ENCODE results near the gene BMPR1B.

BMPR1B gene

DNA sequence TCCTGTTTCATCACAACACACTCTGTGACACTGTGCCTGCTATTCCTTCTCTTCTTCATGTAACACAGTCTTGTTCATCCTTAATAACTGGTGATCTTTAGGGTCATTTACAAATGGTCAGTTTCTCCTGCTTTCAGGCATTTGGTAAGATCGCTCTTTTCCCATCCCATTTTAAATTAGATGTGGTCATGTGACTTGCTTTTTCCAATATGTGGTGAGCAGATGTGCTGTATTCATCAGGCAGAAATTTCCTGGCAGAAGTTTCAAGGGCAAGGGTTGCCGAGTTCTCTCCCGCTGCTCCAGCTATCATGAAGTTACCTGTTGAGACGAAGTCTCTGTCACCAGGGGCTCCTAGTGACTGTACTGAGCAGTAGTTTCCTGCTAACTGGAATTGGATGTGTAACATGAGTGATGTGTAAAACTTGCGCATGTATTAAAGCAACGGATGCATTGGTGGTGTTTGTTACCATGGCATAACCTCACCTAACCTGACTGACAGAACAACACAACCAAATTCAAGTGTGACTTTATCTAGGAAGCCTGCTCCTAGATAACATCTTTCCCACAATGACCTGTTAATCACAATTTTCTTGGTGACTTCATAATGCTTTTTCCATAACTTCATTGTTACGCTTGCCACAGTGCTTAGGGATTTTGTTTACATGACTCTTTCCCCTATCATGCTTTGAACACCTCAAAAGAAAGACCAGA is 29.5 kb upstream of the BMPR1B start:
- FAIRE-seq (no peak), DNase-seq (ENCODE audit: insufficient read length, low spot score) (no peak)
- TF ChIP-seq PAX5 (IDR thresholded peaks at IDR 0.05; ENCODE audit: insufficient read depth, low read length, severe bottlenecking) (no peak), POLR2A (IDR thresholded peaks at IDR 0.05; ENCODE audit: low read depth, low read length) (no peak), TAF1 (IDR thresholded peaks at IDR 0.05; ENCODE audit: low read depth, low read length) (no peak), POLR2AphosphoS5 (IDR thresholded peaks at IDR 0.05; ENCODE audit: low read depth, low read length) (no peak), POU2F2 (IDR thresholded peaks at IDR 0.05; ENCODE audit: low read depth, low read length) (no peak), SPI1 (IDR thresholded peaks at IDR 0.05; ENCODE audit: low read depth, low read length) (no peak)

DNA sequence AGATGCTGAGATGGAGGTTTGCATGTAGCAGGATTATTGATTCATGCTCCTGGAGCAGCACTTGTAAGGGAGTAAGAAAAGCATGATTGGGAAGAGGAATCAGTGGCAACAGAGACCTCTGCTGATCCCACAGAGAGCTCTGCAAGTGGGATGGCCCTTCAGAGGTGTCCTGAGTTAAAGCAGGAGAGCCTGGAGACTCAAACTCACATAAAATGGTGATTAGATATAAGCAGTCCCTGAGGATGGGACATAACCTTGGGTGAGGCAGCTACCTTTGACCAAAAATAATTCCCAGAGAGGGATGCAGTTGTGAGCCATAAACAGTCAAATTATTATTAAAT is 25.4 kb upstream of the BMPR1B start:
- FAIRE-seq = no peak
- TF ChIP-seq POLR2A (IDR thresholded peaks at IDR 0.05; ENCODE audit: low read depth, low read length) (no peak), TAF1 (IDR thresholded peaks at IDR 0.05; ENCODE audit: low read depth, low read length) (no peak), POLR2AphosphoS5 (IDR thresholded peaks at IDR 0.05; ENCODE audit: low read depth, low read length) (no peak), POU2F2 (IDR thresholded peaks at IDR 0.05; ENCODE audit: low read depth, low read length) (no peak), SPI1 (IDR thresholded peaks at IDR 0.05; ENCODE audit: low read depth, low read length) (no peak), PAX5 (IDR thresholded peaks at IDR 0.05; ENCODE audit: insufficient read depth, low read length, severe bottlenecking) (no peak)

DNA sequence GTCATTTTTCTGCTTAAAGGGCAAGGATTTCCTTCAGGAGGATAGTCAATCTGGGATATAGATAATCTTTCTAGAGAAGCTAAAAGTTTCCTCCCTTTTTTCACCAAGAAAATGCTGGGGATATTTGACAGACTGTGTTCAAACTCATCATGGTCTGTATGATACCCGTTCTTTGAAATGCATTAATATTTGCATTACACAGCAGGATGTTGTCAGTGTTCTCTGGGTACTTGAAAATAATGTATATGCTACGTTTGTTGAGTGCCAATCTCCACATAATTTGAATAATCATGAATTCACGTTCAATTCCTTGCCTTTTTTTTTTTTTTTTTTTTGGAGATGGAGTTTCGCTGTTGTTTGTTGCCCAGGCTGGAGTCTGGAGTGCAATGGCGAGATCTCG is 18.0 kb upstream of the BMPR1B start:
- no peak for FAIRE-seq
- DNase-seq (ENCODE audit: insufficient read length, low spot score) = no peak
- TF ChIP-seq POLR2AphosphoS5 (IDR thresholded peaks at IDR 0.05; ENCODE audit: low read depth, low read length) = no peak
- TF ChIP-seq PAX5 (IDR thresholded peaks at IDR 0.05; ENCODE audit: insufficient read depth, low read length, severe bottlenecking) = no peak
- TF ChIP-seq POU2F2 (IDR thresholded peaks at IDR 0.05; ENCODE audit: low read depth, low read length) = no peak
- no peak for TF ChIP-seq SPI1 (IDR thresholded peaks at IDR 0.05; ENCODE audit: low read depth, low read length)
- no peak for TF ChIP-seq TAF1 (IDR thresholded peaks at IDR 0.05; ENCODE audit: low read depth, low read length)
- no peak for TF ChIP-seq POLR2A (IDR thresholded peaks at IDR 0.05; ENCODE audit: low read depth, low read length)

More for the DNA sequence above, 25.4 kb upstream of the BMPR1B start:
- DNase-seq (ENCODE audit: insufficient read length, low spot score) = no peak

DNA sequence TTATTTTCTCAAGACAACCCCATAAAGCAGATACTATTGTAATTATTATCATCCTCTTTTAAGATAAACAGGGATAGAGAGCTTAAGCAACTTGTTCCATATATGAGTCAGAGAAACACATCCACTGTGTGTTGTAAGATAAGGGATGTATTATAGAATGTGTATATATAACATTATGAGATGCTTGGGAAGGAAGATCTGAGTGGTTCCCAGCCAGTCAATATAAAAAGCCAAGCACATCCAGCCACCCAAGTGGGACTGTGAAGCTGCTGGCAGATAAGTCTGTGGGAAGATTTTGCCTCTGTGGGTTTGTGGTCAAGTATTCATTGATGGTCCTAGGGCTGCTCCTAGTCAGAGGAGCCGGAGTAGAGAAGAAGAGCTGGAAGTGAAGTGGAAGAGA is 16.5 kb upstream of the BMPR1B start:
- FAIRE-seq (no peak), DNase-seq (ENCODE audit: insufficient read length, low spot score) (no peak)
- no peak for TF ChIP-seq POU2F2 (IDR thresholded peaks at IDR 0.05; ENCODE audit: low read depth, low read length)
- TF ChIP-seq SPI1 (IDR thresholded peaks at IDR 0.05; ENCODE audit: low read depth, low read length) = no peak
- no peak for TF ChIP-seq POLR2A (IDR thresholded peaks at IDR 0.05; ENCODE audit: low read depth, low read length)
- no peak for TF ChIP-seq POLR2AphosphoS5 (IDR thresholded peaks at IDR 0.05; ENCODE audit: low read depth, low read length)
- no peak for TF ChIP-seq TAF1 (IDR thresholded peaks at IDR 0.05; ENCODE audit: low read depth, low read length)

DNA sequence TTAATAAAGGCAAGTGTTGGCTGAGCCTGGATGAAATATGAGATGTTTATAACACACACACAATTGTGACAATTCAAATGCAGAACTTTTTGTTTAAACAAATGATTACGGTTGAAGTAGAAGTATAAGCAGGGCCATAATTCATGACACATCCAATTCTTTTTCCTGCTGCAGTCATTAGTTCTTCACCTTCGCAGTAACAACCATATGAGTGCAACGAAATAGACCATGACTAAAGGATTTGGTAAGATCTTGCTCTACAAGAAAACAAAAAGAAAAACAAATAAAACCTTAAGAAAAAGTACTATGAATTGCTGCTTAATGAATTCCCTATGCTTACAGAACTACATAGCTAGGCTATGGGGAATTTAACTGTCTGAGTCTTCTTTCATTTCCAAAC is 13.9 kb upstream of the BMPR1B start:
- FAIRE-seq = no peak
- DNase-seq (ENCODE audit: insufficient read length, low spot score) = no peak
- no peak for TF ChIP-seq POU2F2 (IDR thresholded peaks at IDR 0.05; ENCODE audit: low read depth, low read length)
- TF ChIP-seq SPI1 (IDR thresholded peaks at IDR 0.05; ENCODE audit: low read depth, low read length) = no peak
- no peak for TF ChIP-seq POLR2AphosphoS5 (IDR thresholded peaks at IDR 0.05; ENCODE audit: low read depth, low read length)
- no peak for TF ChIP-seq TAF1 (IDR thresholded peaks at IDR 0.05; ENCODE audit: low read depth, low read length)
- TF ChIP-seq PAX5 (IDR thresholded peaks at IDR 0.05; ENCODE audit: insufficient read depth, low read length, severe bottlenecking) = no peak
- no peak for TF ChIP-seq POLR2A (IDR thresholded peaks at IDR 0.05; ENCODE audit: low read depth, low read length)

DNA sequence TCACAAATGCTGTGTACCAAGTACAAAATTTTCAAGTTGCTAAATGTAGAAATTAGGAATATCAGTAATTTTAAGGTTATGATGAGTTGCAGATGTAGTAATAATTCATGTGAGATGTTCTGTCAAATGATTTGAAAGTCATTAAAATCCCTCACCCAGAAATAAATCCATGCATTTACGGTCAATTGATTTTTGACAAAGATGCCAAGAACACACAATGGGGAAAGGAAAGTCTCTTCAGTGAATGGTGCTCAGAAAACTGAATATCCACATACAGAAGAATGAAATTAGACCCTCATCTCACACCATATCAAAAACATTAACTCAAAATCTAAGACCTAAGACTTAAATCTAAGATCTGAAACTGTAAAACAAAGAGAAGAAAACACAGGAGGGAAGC is 12.9 kb upstream of the BMPR1B start:
- no peak for TF ChIP-seq TAF1 (IDR thresholded peaks at IDR 0.05; ENCODE audit: low read depth, low read length)
- no peak for TF ChIP-seq PAX5 (IDR thresholded peaks at IDR 0.05; ENCODE audit: insufficient read depth, low read length, severe bottlenecking)
- TF ChIP-seq POLR2AphosphoS5 (IDR thresholded peaks at IDR 0.05; ENCODE audit: low read depth, low read length) = no peak
- TF ChIP-seq POU2F2 (IDR thresholded peaks at IDR 0.05; ENCODE audit: low read depth, low read length) = no peak
- TF ChIP-seq POLR2A (IDR thresholded peaks at IDR 0.05; ENCODE audit: low read depth, low read length) = no peak
- TF ChIP-seq SPI1 (IDR thresholded peaks at IDR 0.05; ENCODE audit: low read depth, low read length) = no peak
- no peak for DNase-seq (ENCODE audit: insufficient read length, low spot score)
- no peak for FAIRE-seq

DNA sequence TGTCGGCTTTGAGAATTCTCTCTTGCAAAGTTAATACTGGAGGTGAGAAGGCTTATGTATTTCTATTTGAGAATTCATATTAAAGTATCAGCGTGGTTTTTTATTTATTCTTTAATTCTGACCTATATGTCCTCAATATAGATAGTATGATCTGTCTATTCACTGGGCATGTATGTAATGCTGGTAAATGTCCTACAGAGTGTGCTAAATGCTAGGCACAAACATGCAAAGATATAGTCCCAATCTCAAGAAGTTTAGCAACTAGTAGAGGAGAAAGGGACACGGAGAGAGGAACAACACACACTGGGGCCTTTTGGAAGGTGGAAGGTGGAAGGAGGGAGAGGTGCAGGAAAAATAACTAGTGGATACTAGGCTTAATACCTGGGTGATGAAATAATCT is 11.0 kb upstream of the BMPR1B start:
- no peak for DNase-seq (ENCODE audit: insufficient read length, low spot score)

DNA sequence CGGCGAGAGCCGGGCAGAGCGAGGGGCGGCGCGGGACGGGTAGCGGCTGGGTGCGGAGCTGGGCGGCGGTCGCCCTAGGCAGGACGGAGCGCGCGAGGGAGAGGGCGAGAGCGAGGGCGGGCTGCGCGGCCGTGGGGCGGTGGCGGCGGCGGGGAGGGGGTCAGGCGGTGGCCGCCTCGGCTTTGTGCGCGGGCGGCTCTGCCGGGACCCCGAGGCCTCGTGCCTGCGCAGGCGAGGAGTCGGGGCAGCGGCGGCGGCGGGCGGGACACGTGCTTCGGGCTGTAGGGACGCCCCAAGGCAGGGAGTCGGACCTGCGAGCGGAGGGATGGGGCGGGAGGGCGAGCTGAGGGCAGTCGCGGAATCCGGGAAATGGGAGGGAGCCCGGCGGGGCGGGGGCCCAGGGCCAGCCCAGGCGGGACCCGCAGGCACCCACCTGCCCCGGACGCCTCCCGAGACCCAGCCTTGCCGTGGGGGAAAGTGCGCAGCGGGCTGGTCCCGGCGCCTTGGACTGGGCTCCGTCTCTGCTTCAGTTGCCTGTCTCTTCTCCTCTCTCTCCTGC is 465 bp downstream of the BMPR1B start:
- DNase-seq (ENCODE audit: insufficient read length, low spot score) (peak; percentile 15), FAIRE-seq (no peak)

More for the DNA sequence above, 11.0 kb upstream of the BMPR1B start:
- FAIRE-seq = no peak
- TF ChIP-seq PAX5 (IDR thresholded peaks at IDR 0.05; ENCODE audit: insufficient read depth, low read length, severe bottlenecking) (no peak), TAF1 (IDR thresholded peaks at IDR 0.05; ENCODE audit: low read depth, low read length) (no peak), POU2F2 (IDR thresholded peaks at IDR 0.05; ENCODE audit: low read depth, low read length) (no peak), POLR2AphosphoS5 (IDR thresholded peaks at IDR 0.05; ENCODE audit: low read depth, low read length) (no peak), POLR2A (IDR thresholded peaks at IDR 0.05; ENCODE audit: low read depth, low read length) (no peak), SPI1 (IDR thresholded peaks at IDR 0.05; ENCODE audit: low read depth, low read length) (no peak)

DNA sequence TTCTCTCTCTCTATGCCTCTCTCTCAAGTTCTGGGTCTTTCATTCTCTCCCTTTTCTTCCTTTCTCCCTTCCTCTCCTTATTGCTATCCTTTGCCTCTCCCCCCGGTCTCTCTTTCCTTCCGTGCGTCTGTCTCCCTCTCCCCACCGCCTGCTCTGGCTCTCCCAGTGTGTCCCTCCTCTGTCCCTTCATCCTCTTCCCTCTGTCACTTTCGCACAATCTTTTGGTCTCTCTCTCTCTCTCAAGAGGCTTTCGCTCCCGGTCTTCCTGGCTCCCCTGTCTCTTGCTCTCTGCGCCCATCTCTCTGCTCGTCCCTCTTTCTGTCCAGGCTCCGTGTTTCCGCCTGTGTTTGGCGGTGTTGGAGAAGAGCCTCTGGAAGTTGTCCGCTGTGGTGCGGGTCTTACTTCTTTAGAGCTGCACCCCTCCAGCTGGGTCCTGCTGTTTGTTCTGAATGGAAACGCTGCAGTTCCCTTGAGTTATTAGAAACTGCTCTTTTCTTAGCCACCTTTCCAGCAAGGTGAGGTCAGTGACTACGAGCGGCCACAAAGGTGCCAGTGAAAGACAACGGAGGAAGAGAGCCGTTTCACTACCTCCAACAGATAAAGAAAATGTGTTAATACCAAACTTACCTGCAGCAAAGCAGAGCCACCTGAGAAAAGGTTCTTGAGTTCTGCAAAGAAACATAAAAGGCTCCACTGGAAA is 1.1 kb downstream of the BMPR1B start:
- TF ChIP-seq POLR2AphosphoS5 (IDR thresholded peaks at IDR 0.05; ENCODE audit: low read depth, low read length) (no peak), POLR2A (IDR thresholded peaks at IDR 0.05; ENCODE audit: low read depth, low read length) (no peak), PAX5 (IDR thresholded peaks at IDR 0.05; ENCODE audit: insufficient read depth, low read length, severe bottlenecking) (no peak), POU2F2 (IDR thresholded peaks at IDR 0.05; ENCODE audit: low read depth, low read length) (no peak), TAF1 (IDR thresholded peaks at IDR 0.05; ENCODE audit: low read depth, low read length) (no peak), SPI1 (IDR thresholded peaks at IDR 0.05; ENCODE audit: low read depth, low read length) (no peak)
- FAIRE-seq = no peak
- no peak for DNase-seq (ENCODE audit: insufficient read length, low spot score)

More for the DNA sequence above, 465 bp downstream of the BMPR1B start:
- TF ChIP-seq POU2F2 (IDR thresholded peaks at IDR 0.05; ENCODE audit: low read depth, low read length) (no peak), SPI1 (IDR thresholded peaks at IDR 0.05; ENCODE audit: low read depth, low read length) (no peak), POLR2AphosphoS5 (IDR thresholded peaks at IDR 0.05; ENCODE audit: low read depth, low read length) (no peak), POLR2A (IDR thresholded peaks at IDR 0.05; ENCODE audit: low read depth, low read length) (no peak), TAF1 (IDR thresholded peaks at IDR 0.05; ENCODE audit: low read depth, low read length) (no peak), PAX5 (IDR thresholded peaks at IDR 0.05; ENCODE audit: insufficient read depth, low read length, severe bottlenecking) (no peak)

Data from GM12891 (cell line).